Measurements from ENCODE around the gene SLC24A3. TPM values are rescaled to one million over a fixed set of nuclear protein-coding genes. Genes with fewer than 3 reads are reported as not detected.
A peak's percentile ranks its signal among the peaks of the same experiment; 100 is the strongest.

The SLC24A3 gene
- polyA plus RNA-seq, 4 donors: 1.6 to 4.0 (median 3.8) TPM; not detected in 1

GRCh38 chr20:19341348-19342053, 129.1 kb downstream of the SLC24A3 start:
- DNase-seq (no peak), FAIRE-seq (no peak)
- Histone ChIP-seq H3K27ac (ENCODE audit: low read depth in 1 of 3, low read length in 2 of 3) (no peak overlapping the region), H3K27me3 (ENCODE audit: control insufficient read depth in 3 of 3, insufficient read depth in 3 of 3, low read length in 3 of 3) (no peaks in the 10 kb centered on the region), H3K4me3 (ENCODE audit: low read depth in 1 of 3, low read length in 3 of 3) (no peak overlapping the region), H3K36me3 (ENCODE audit: control insufficient read depth in 3 of 3, insufficient read depth in 2 of 3, low read depth in 1 of 3, low read length in 3 of 3) (no peaks in the 10 kb centered on the region), H3K9me3 (ENCODE audit: control insufficient read depth in 2 of 2, insufficient read depth in 1 of 2, low read depth in 1 of 2, low read length in 1 of 2) (no peaks in the 10 kb centered on the region), H3K4me1 (ENCODE audit: control insufficient read depth in 3 of 3, insufficient read depth in 2 of 3, low read depth in 1 of 3, low read length in 2 of 3) (no peaks in the 10 kb centered on the region)
- WGBS, 3 donors: 67 to 86% (median 73%) methylated on average over 3 of the region's 3 CpGs

GRCh38 chr20:19344341-19344740, 131.9 kb downstream of the SLC24A3 start:
- no peak overlapping the region for H3K27ac ChIP-seq (ENCODE audit: low read depth in 1 of 3, low read length in 2 of 3)
- H3K9me3 ChIP-seq (ENCODE audit: control insufficient read depth in 2 of 2, insufficient read depth in 1 of 2, low read depth in 1 of 2, low read length in 1 of 2): no peaks in the 10 kb centered on the region
- DNase-seq (no peak), FAIRE-seq (no peak)
- H3K4me3 ChIP-seq (ENCODE audit: low read depth in 1 of 3, low read length in 3 of 3): no peak overlapping the region
- H3K27me3 ChIP-seq (ENCODE audit: control insufficient read depth in 3 of 3, insufficient read depth in 3 of 3, low read length in 3 of 3): no peaks in the 10 kb centered on the region
- 63 to 72% (median 70%) methylated on average over 2 of the region's 2 CpGs for WGBS, 3 donors
- no peaks in the 10 kb centered on the region for H3K4me1 ChIP-seq (ENCODE audit: control insufficient read depth in 3 of 3, insufficient read depth in 2 of 3, low read depth in 1 of 3, low read length in 2 of 3)
- H3K36me3 ChIP-seq (ENCODE audit: control insufficient read depth in 3 of 3, insufficient read depth in 2 of 3, low read depth in 1 of 3, low read length in 3 of 3): no peaks in the 10 kb centered on the region

GRCh38 chr20:19347943-19348456, 135.6 kb downstream of the SLC24A3 start:
- DNase-seq (peak in 1 of 2 donors; percentile 9), FAIRE-seq (no peak)
- H3K27me3 ChIP-seq (ENCODE audit: control insufficient read depth in 3 of 3, insufficient read depth in 3 of 3, low read length in 3 of 3): no peaks in the 10 kb centered on the region
- H3K9me3 ChIP-seq (ENCODE audit: control insufficient read depth in 2 of 2, insufficient read depth in 1 of 2, low read depth in 1 of 2, low read length in 1 of 2): no peaks in the 10 kb centered on the region
- no peak overlapping the region for H3K4me3 ChIP-seq (ENCODE audit: low read depth in 1 of 3, low read length in 3 of 3)
- H3K36me3 ChIP-seq (ENCODE audit: control insufficient read depth in 3 of 3, insufficient read depth in 2 of 3, low read depth in 1 of 3, low read length in 3 of 3): no peaks in the 10 kb centered on the region
- WGBS, 3 donors: 54 to 74% (median 65%) methylated on average over 11 of the region's 11 CpGs
- H3K4me1 ChIP-seq (ENCODE audit: control insufficient read depth in 3 of 3, insufficient read depth in 2 of 3, low read depth in 1 of 3, low read length in 2 of 3): no peaks in the 10 kb centered on the region
- no peak overlapping the region for H3K27ac ChIP-seq (ENCODE audit: low read depth in 1 of 3, low read length in 2 of 3)

GRCh38 chr20:19348582-19348981, 136.1 kb downstream of the SLC24A3 start:
- H3K9me3 ChIP-seq (ENCODE audit: control insufficient read depth in 2 of 2, insufficient read depth in 1 of 2, low read depth in 1 of 2, low read length in 1 of 2): no peaks in the 10 kb centered on the region
- no peak overlapping the region for H3K4me3 ChIP-seq (ENCODE audit: low read depth in 1 of 3, low read length in 3 of 3)
- FAIRE-seq: no peak
- H3K4me1 ChIP-seq (ENCODE audit: control insufficient read depth in 3 of 3, insufficient read depth in 2 of 3, low read depth in 1 of 3, low read length in 2 of 3): no peaks in the 10 kb centered on the region
- DNase-seq: no peak
- H3K27me3 ChIP-seq (ENCODE audit: control insufficient read depth in 3 of 3, insufficient read depth in 3 of 3, low read length in 3 of 3): no peaks in the 10 kb centered on the region
- 83 to 89% (median 84%) methylated on average over 3 of the region's 3 CpGs for WGBS, 3 donors
- H3K36me3 ChIP-seq (ENCODE audit: control insufficient read depth in 3 of 3, insufficient read depth in 2 of 3, low read depth in 1 of 3, low read length in 3 of 3): no peaks in the 10 kb centered on the region
- no peak overlapping the region for H3K27ac ChIP-seq (ENCODE audit: low read depth in 1 of 3, low read length in 2 of 3)

GRCh38 chr20:19349879-19350278, 137.4 kb downstream of the SLC24A3 start:
- Histone ChIP-seq H3K27me3 (ENCODE audit: control insufficient read depth in 3 of 3, insufficient read depth in 3 of 3, low read length in 3 of 3) (no peaks in the 10 kb centered on the region), H3K27ac (ENCODE audit: low read depth in 1 of 3, low read length in 2 of 3) (no peak overlapping the region), H3K4me3 (ENCODE audit: low read depth in 1 of 3, low read length in 3 of 3) (no peak overlapping the region), H3K4me1 (ENCODE audit: control insufficient read depth in 3 of 3, insufficient read depth in 2 of 3, low read depth in 1 of 3, low read length in 2 of 3) (no peaks in the 10 kb centered on the region), H3K9me3 (ENCODE audit: control insufficient read depth in 2 of 2, insufficient read depth in 1 of 2, low read depth in 1 of 2, low read length in 1 of 2) (no peaks in the 10 kb centered on the region), H3K36me3 (ENCODE audit: control insufficient read depth in 3 of 3, insufficient read depth in 2 of 3, low read depth in 1 of 3, low read length in 3 of 3) (no peaks in the 10 kb centered on the region)
- no peak for FAIRE-seq
- WGBS, 3 donors: 80 to 93% (median 89%) methylated on average over 5 of the region's 5 CpGs
- no peak for DNase-seq

GRCh38 chr20:19351542-19351941, 139.1 kb downstream of the SLC24A3 start:
- Histone ChIP-seq H3K27ac (ENCODE audit: low read depth in 1 of 3, low read length in 2 of 3) (no peak overlapping the region), H3K27me3 (ENCODE audit: control insufficient read depth in 3 of 3, insufficient read depth in 3 of 3, low read length in 3 of 3) (no peaks in the 10 kb centered on the region), H3K9me3 (ENCODE audit: control insufficient read depth in 2 of 2, insufficient read depth in 1 of 2, low read depth in 1 of 2, low read length in 1 of 2) (no peaks in the 10 kb centered on the region), H3K36me3 (ENCODE audit: control insufficient read depth in 3 of 3, insufficient read depth in 2 of 3, low read depth in 1 of 3, low read length in 3 of 3) (no peaks in the 10 kb centered on the region), H3K4me1 (ENCODE audit: control insufficient read depth in 3 of 3, insufficient read depth in 2 of 3, low read depth in 1 of 3, low read length in 2 of 3) (no peaks in the 10 kb centered on the region), H3K4me3 (ENCODE audit: low read depth in 1 of 3, low read length in 3 of 3) (no peak overlapping the region)
- WGBS, 3 donors: 35 to 46% (median 42%) methylated on average over 2 of the region's 2 CpGs
- DNase-seq (no peak), FAIRE-seq (no peak)

GRCh38 chr20:19354950-19355349, 142.5 kb downstream of the SLC24A3 start:
- Histone ChIP-seq H3K4me1 (ENCODE audit: control insufficient read depth in 3 of 3, insufficient read depth in 2 of 3, low read depth in 1 of 3, low read length in 2 of 3) (no peaks in the 10 kb centered on the region), H3K27ac (ENCODE audit: low read depth in 1 of 3, low read length in 2 of 3) (no peak overlapping the region)
- no peak for FAIRE-seq

GRCh38 chr20:19361790-19362189, 149.3 kb downstream of the SLC24A3 start:
- 75 to 85% (median 80%) methylated on average over 3 of the region's 3 CpGs for WGBS, 3 donors
- no peaks in the 10 kb centered on the region for H3K36me3 ChIP-seq (ENCODE audit: control insufficient read depth in 3 of 3, insufficient read depth in 2 of 3, low read depth in 1 of 3, low read length in 3 of 3)
- no peak overlapping the region for H3K4me3 ChIP-seq (ENCODE audit: low read depth in 1 of 3, low read length in 3 of 3)
- DNase-seq: no peak
- H3K27ac ChIP-seq (ENCODE audit: low read depth in 1 of 3, low read length in 2 of 3): no peak overlapping the region
- H3K9me3 ChIP-seq (ENCODE audit: control insufficient read depth in 2 of 2, insufficient read depth in 1 of 2, low read depth in 1 of 2, low read length in 1 of 2): no peaks in the 10 kb centered on the region
- peaks cover 0 to 2% (median 0%) of the 10 kb centered on the region in 3 donors for H3K27me3 ChIP-seq (ENCODE audit: control insufficient read depth in 3 of 3, insufficient read depth in 3 of 3, low read length in 3 of 3)
- no peak for FAIRE-seq
- H3K4me1 ChIP-seq (ENCODE audit: control insufficient read depth in 3 of 3, insufficient read depth in 2 of 3, low read depth in 1 of 3, low read length in 2 of 3): no peaks in the 10 kb centered on the region

More at GRCh38 chr20:19354950-19355349, 142.5 kb downstream of the SLC24A3 start:
- H3K4me3 ChIP-seq (ENCODE audit: low read depth in 1 of 3, low read length in 3 of 3): no peak overlapping the region
- 61 to 79% (median 65%) methylated on average over 3 of the region's 3 CpGs for WGBS, 3 donors
- no peaks in the 10 kb centered on the region for H3K9me3 ChIP-seq (ENCODE audit: control insufficient read depth in 2 of 2, insufficient read depth in 1 of 2, low read depth in 1 of 2, low read length in 1 of 2)
- no peaks in the 10 kb centered on the region for H3K36me3 ChIP-seq (ENCODE audit: control insufficient read depth in 3 of 3, insufficient read depth in 2 of 3, low read depth in 1 of 3, low read length in 3 of 3)
- DNase-seq: no peak
- no peaks in the 10 kb centered on the region for H3K27me3 ChIP-seq (ENCODE audit: control insufficient read depth in 3 of 3, insufficient read depth in 3 of 3, low read length in 3 of 3)

GRCh38 chr20:19363476-19363875, 151.0 kb downstream of the SLC24A3 start:
- WGBS, 3 donors: 71 to 74% (median 74%) methylated on average over 4 of the region's 4 CpGs
- no peaks in the 10 kb centered on the region for H3K9me3 ChIP-seq (ENCODE audit: control insufficient read depth in 2 of 2, insufficient read depth in 1 of 2, low read depth in 1 of 2, low read length in 1 of 2)
- DNase-seq (no peak), FAIRE-seq (no peak)
- no peaks in the 10 kb centered on the region for H3K4me1 ChIP-seq (ENCODE audit: control insufficient read depth in 3 of 3, insufficient read depth in 2 of 3, low read depth in 1 of 3, low read length in 2 of 3)
- peaks cover 0 to 2% (median 0%) of the 10 kb centered on the region in 3 donors for H3K27me3 ChIP-seq (ENCODE audit: control insufficient read depth in 3 of 3, insufficient read depth in 3 of 3, low read length in 3 of 3)
- H3K27ac ChIP-seq (ENCODE audit: low read depth in 1 of 3, low read length in 2 of 3): no peak overlapping the region
- no peak overlapping the region for H3K4me3 ChIP-seq (ENCODE audit: low read depth in 1 of 3, low read length in 3 of 3)
- H3K36me3 ChIP-seq (ENCODE audit: control insufficient read depth in 3 of 3, insufficient read depth in 2 of 3, low read depth in 1 of 3, low read length in 3 of 3): no peaks in the 10 kb centered on the region
